Loucy (cell line): ENCODE data around the gene C12orf75.

Experiments
- EZH2phosphoT487 ChIP-seq: fragments of 200-600 bp; IDR thresholded peaks from 2 replicates; pipeline ENCODE4 v1.6.1; 2018; ENCODE audit warnings: antibody characterized with exemption, mild to moderate bottlenecking, moderate library complexity, borderline replicate concordance
- TF ChIP-seq, protein P1 (sequence below): fragments of 200-600 bp; sonication (generic); conservative IDR thresholded peaks from 2 replicates; pipeline ENCODE4 v1.5.1; 2014; ENCODE audit warnings: mild to moderate bottlenecking, antibody characterized with exemption, low read length

DNA sequence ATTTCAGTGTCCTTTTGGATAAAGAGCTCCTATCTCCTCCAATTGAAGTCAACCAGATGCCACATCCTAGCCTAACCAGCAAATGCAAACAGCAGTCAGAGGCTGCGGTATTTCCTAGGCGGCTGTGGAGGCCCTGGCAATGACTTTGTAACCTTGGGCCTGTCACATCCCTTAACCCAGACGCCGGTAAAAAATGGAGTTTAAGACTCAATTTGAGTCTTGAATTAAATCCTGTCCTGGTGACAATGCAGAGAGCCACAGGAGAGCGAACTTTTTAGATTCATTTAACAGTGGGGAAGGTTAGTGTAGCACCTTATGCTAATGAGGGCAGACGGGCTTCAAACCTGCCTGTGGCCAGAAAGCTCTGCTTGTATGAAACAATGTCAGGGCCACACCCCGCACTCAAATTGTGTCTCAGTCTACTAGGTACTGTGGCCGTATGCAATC lies 1.3 kb downstream of the C12orf75 start:
- TF ChIP-seq, protein P1, sequence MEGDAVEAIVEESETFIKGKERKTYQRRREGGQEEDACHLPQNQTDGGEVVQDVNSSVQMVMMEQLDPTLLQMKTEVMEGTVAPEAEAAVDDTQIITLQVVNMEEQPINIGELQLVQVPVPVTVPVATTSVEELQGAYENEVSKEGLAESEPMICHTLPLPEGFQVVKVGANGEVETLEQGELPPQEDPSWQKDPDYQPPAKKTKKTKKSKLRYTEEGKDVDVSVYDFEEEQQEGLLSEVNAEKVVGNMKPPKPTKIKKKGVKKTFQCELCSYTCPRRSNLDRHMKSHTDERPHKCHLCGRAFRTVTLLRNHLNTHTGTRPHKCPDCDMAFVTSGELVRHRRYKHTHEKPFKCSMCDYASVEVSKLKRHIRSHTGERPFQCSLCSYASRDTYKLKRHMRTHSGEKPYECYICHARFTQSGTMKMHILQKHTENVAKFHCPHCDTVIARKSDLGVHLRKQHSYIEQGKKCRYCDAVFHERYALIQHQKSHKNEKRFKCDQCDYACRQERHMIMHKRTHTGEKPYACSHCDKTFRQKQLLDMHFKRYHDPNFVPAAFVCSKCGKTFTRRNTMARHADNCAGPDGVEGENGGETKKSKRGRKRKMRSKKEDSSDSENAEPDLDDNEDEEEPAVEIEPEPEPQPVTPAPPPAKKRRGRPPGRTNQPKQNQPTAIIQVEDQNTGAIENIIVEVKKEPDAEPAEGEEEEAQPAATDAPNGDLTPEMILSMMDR, result no peak
- no peak for TF ChIP-seq EZH2phosphoT487
